NT2/D1 (cell line): ENCODE data around the gene ROCK2.

Experiments
- SUZ12 ChIP-seq: IDR thresholded peaks from 2 replicates; pipeline ENCODE4 v1.6.1; 2011; ENCODE audit not compliant: insufficient read length, insufficient read depth; ENCODE audit errors: extremely low read depth
- ZNF274 ChIP-seq: IDR thresholded peaks from 2 replicates; pipeline ENCODE4 v1.6.1; 2011; ENCODE audit warnings: mild to moderate bottlenecking, low read depth, low read length

- TF ChIP-seq ZNF274, result no peak
- TF ChIP-seq SUZ12, result no peak
Measured at GRCh38 chr2:11203480-11203879, 141.0 kb downstream of the ROCK2 start.
